Erythroblast (primary cell): ENCODE results near the gene C10orf62.

Source experiments
- GATA1 ChIP-seq: IDR thresholded peaks from 2 replicates; pipeline ENCODE4 v1.6.1; 2011; ENCODE audit warnings: low read depth, mild to moderate bottlenecking, control low read depth, low read length, moderate library complexity
- POLR2A ChIP-seq: IDR thresholded peaks from 2 replicates; pipeline ENCODE4 v1.6.1; 2011; ENCODE audit warnings: mild to moderate bottlenecking, low read length

DNA sequence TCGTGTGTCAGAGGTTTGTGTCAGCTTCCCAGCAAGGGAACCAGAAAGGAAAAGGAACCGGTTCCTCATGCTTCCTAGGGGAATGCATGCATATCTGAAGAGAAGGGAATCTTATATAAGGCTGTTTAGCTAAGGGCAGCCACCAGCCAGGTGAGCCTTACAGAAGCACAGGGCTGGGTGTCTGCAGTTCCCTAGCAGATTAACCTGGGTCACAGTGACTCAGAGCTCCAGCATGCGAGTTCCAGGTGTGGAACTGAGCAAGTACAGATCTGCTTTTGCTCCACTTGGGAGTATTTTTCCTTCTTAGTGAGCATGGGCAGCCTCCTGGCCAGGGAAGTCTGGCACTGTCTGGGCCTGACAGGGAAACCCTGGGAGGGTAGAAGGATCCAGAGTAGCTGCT is 17.9 kb upstream of the C10orf62 start:
- TF ChIP-seq POLR2A, result no peak
- no peak for TF ChIP-seq GATA1
